GM21447 (cell line): ENCODE data around the gene MPP2.

Experiments used
- ATAC-seq: cut with Tn5 transposase; IDR thresholded peaks from one replicate; pipeline ENCODE4 v1.9.1; 2021; ENCODE audit not compliant: unreplicated experiment

The MPP2 gene

DNA sequence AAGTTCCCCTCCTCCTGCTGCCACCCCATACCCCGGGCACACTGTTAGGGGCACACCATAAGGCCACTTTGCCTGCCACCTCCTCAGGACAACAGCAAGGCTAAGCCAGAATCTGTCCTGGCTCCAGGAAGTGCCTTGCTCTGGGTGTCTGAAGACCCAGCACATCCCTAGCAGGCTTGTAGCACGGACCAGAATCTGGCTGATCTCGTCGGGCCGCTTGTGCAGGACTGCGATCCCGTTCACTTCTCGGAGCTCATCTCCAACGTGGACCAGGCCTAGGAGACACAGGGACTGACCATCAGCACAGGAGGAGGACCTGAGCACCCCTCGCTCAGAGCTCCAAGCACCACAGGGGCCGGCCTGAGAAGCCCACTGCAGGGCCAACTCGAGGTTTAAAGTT, 81.8 kb downstream of the MPP2 start:
- no peak for ATAC-seq
